Endothelial cell of umbilical vein (primary cell): Measurements from ENCODE around the gene C3. TPM values are rescaled to one million over a fixed set of nuclear protein-coding genes. Genes with fewer than 3 reads are reported as not detected.

Experiments
- BruUV-seq: library from RNA; stranded (reverse); fragments of 400-500 nt; replicated peaks from 2 replicates; lab custom pipeline; 2021; lab: Mats Ljungman, UMichigan
- CTCF ChIA-PET: fragments of 300-600, 350-600 bp; sonication (Branson Sonifier 250); formaldehyde crosslinking; loops from one replicate; lab custom pipeline; 2021; ENCODE audit warnings: antibody characterized with exemption, inconsistent platforms; lab: Charles Lee
- POLR2A ChIA-PET: fragments of 300-600, 350-600 bp; sonication (Branson Sonifier 250); formaldehyde crosslinking; loops from one replicate; lab custom pipeline; 2021; ENCODE audit warnings: antibody characterized with exemption, inconsistent platforms; lab: Charles Lee
- DNase-seq: peaks from one replicate; pipeline ENCODE4 v3.0.0-alpha.2; 2011; ENCODE audit warnings: low read depth, low spot score
- FAIRE-seq: peaks from 2 replicates; lab custom pipeline; 2011; peaks lifted over from hg19 to GRCh38; lab: Jason Lieb, UNC
- H2AFZ ChIP-seq: 2 replicates; pipeline ENCODE4 v1.6.0; 2012; ENCODE audit warnings: low read depth, low read length, control low read depth, inconsistent platforms
- H3K27ac ChIP-seq: 2 replicates; pipeline ENCODE4 v1.5.1; 2011; ENCODE audit warnings: low read depth, mild to moderate bottlenecking, control low read depth, low read length, moderate library complexity; ENCODE audit not compliant: insufficient read depth
- H3K27me3 ChIP-seq, 2 experiments: 2 replicates each; pipeline versions ENCODE4 v1.6.0 to v1.6.1; 2011; ENCODE audit warnings: low read length in 2 of 2, mixed read lengths in 1 of 2; ENCODE audit not compliant: control insufficient read depth in 2 of 2, insufficient read depth in 2 of 2
- H3K36me3 ChIP-seq, 2 experiments: 2 replicates in 1 of 2; 3 replicates in 1 of 2; pipeline ENCODE4 v1.5.1; 2011; ENCODE audit warnings: low read length in 2 of 2, mild to moderate bottlenecking in 1 of 2, moderate library complexity in 1 of 2; ENCODE audit not compliant: control insufficient read depth in 2 of 2, insufficient read depth in 2 of 2; ENCODE audit errors: extremely low read depth in 1 of 2
- H3K4me1 ChIP-seq: 3 replicates; pipeline ENCODE4 v1.5.1; 2011; ENCODE audit warnings: mild to moderate bottlenecking, low read length; ENCODE audit not compliant: control insufficient read depth, insufficient read depth; ENCODE audit errors: extremely low read depth
- H3K4me2 ChIP-seq: 2 replicates; pipeline ENCODE4 v1.6.1; 2011; ENCODE audit warnings: low read length, control low read depth, mixed read lengths; ENCODE audit not compliant: insufficient read depth
- H3K4me3 ChIP-seq, 3 experiments: fragments of 200-600 bp in 1 of 3; sonication (generic), shearing (Covaris generic) in 1 of 3; replicated peaks in 1 of 3; 2 replicates each; pipeline ENCODE4 v1.5.1; 2011 to 2016; ENCODE audit warnings: control low read depth in 3 of 3, low read length in 3 of 3, mild to moderate bottlenecking in 2 of 3, inconsistent platforms in 1 of 3, low read depth in 1 of 3, moderate library complexity in 1 of 3; ENCODE audit not compliant: insufficient read depth in 1 of 3
- H3K79me2 ChIP-seq: 2 replicates; pipeline ENCODE4 v1.6.0; 2012; ENCODE audit warnings: low read length, inconsistent platforms; ENCODE audit not compliant: control insufficient read depth, insufficient read depth
- H3K9ac ChIP-seq: replicated peaks from 2 replicates; pipeline ENCODE3; 2011; ENCODE audit warnings: low read length, control low read depth; ENCODE audit not compliant: insufficient read depth; ENCODE audit errors: extremely low read depth
- H3K9me1 ChIP-seq: replicated peaks from 3 replicates; pipeline ENCODE4 v1.6.0; 2011; ENCODE audit warnings: mild to moderate bottlenecking, low read length; ENCODE audit not compliant: control insufficient read depth, insufficient read depth; ENCODE audit errors: extremely low read depth
- H3K9me3 ChIP-seq: replicated peaks from 2 replicates; pipeline ENCODE4 v1.5.1; 2012; ENCODE audit warnings: low read length, inconsistent platforms; ENCODE audit not compliant: control insufficient read depth, insufficient read depth
- H4K20me1 ChIP-seq: replicated peaks from 2 replicates; pipeline ENCODE3; 2011; ENCODE audit warnings: mild to moderate bottlenecking, low read length; ENCODE audit not compliant: control insufficient read depth, insufficient read depth; ENCODE audit errors: extremely low read depth
- EZH2 ChIP-seq: IDR thresholded peaks from 2 replicates; pipeline ENCODE4 v1.6.1; 2012; ENCODE audit warnings: borderline replicate concordance, low read depth, mild to moderate bottlenecking, moderate library complexity, low read length, inconsistent platforms; ENCODE audit not compliant: severe bottlenecking
- FOS ChIP-seq: IDR thresholded peaks from 2 replicates; pipeline ENCODE4 v1.6.1; 2011; ENCODE audit warnings: mild to moderate bottlenecking, low read length, moderate library complexity, borderline replicate concordance; ENCODE audit not compliant: insufficient read depth
- GATA2 ChIP-seq: IDR thresholded peaks from 2 replicates; pipeline ENCODE4 v1.7.0; 2011; ENCODE audit warnings: low read depth, mild to moderate bottlenecking, moderate library complexity, mixed read lengths, low read length; ENCODE audit not compliant: insufficient read length, insufficient read depth
- POLR2A ChIP-seq: IDR thresholded peaks from 2 replicates; pipeline ENCODE4 v1.6.1; 2012; ENCODE audit warnings: low read depth, mild to moderate bottlenecking, control low read depth, low read length
- POLR2AphosphoS5 ChIP-seq: IDR thresholded peaks from 2 replicates; pipeline ENCODE4 v1.6.1; 2012; ENCODE audit warnings: low read depth, mild to moderate bottlenecking, control low read depth, low read length, moderate library complexity; ENCODE audit not compliant: insufficient read depth
- dilution Hi-C: fragments of 300-500 bp; cut with MboI; formaldehyde crosslinking; loops from one replicate; pipeline ENCODE4 v1.15.0; 2019; ENCODE audit warnings: low sequenced_read_pairs; ENCODE audit not compliant: extremely low pct_ligation_motif_present
- intact Hi-C: fragments of 100-400 bp; cut with micrococcal nuclease; formaldehyde crosslinking; loops from one replicate; pipeline ENCODE4 v1.10.0; 2022
- polyA plus RNA-seq, 4 experiments: library from polyadenylated mRNA; depleted of rRNA in 3 of 4; stranded (reverse) in 3 of 4; unstranded in 1 of 4; fragments of >200 nt; gene quantifications; 2 replicates each; pipeline versions ENCODE4 v1.2.1 to v1.2.3, GENCODE V29; 2011 to 2012; ENCODE audit warnings: missing spikeins in 1 of 4
- total RNA-seq: library from RNA; stranded (reverse); gene quantifications from 2 replicates; pipeline ENCODE4 v1.2.3, GENCODE V29; 2021
- TF ChIP-seq, protein P1 (sequence below): IDR thresholded peaks from 2 replicates; pipeline ENCODE4 v1.6.1; 2011; ENCODE audit not compliant: insufficient read depth, insufficient read length
- TF ChIP-seq, protein P2 (sequence below), 2 donors: IDR thresholded peaks; 1 replicate in 1 of 2; 2 replicates in 1 of 2; pipeline ENCODE4 v1.5.1; 2011; ENCODE audit warnings: low read length in 2 of 2, mild to moderate bottlenecking in 2 of 2, moderate library complexity in 2 of 2, control low read depth in 1 of 2, inconsistent platforms in 1 of 2, low read depth in 1 of 2; ENCODE audit not compliant: insufficient read depth in 1 of 2; ENCODE audit errors: extremely low read depth in 1 of 2

C3 gene
- total and polyA plus RNA-seq, 2 donors (not counting 3 experiments of a cell fraction or from before 2014, with no cell fraction given) = 0.23 TPM; not detected in 1

DNA sequence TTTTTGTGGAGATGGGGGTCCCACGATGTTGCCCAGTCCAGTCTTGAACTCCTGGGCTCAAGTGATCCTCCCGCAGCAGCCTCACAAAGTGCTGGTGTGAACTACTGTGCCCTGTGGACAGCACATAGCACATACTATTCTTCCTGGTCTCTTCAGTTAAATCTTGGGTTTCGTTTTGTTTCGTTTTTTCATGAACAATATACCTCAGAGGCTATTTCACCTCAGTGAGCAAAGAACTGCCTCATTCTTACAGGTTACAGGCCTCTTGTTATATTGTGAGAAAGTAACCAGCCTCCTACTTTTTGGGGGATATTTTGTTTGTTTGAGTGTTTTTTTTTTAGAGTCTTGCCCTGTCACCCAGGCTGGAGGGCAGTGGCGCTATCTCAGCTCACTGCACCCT, 1.3 kb upstream of the C3 start:
- DNase-seq = no peak
- Histone ChIP-seq H3K79me2 (no peaks in the 10 kb centered on the region), H3K4me1 (no peaks in the 10 kb centered on the region), H3K9ac (no peak overlapping the region), H3K4me3 (no peak overlapping the region), H4K20me1 (no peaks in the 10 kb centered on the region), H3K36me3 (no peaks in the 10 kb centered on the region), H2AFZ (no peak overlapping the region), H3K27me3 (no peaks in the 10 kb centered on the region), H3K27ac (no peak overlapping the region), H3K9me3 (no peaks in the 10 kb centered on the region), H3K4me2 (no peak overlapping the region), H3K9me1 (no peaks in the 10 kb centered on the region)
- BruUV-seq = no TSS peak
- intact Hi-C loops = no loop called here
- dilution Hi-C loops = no loop called here
- TF ChIP-seq POLR2A (no peak), GATA2 (no peak), EZH2 (no peak), POLR2AphosphoS5 (no peak), FOS (no peak)
- TF ChIP-seq, protein P1, sequence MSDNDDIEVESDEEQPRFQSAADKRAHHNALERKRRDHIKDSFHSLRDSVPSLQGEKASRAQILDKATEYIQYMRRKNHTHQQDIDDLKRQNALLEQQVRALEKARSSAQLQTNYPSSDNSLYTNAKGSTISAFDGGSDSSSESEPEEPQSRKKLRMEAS = no peak
- TF ChIP-seq, protein P2, sequence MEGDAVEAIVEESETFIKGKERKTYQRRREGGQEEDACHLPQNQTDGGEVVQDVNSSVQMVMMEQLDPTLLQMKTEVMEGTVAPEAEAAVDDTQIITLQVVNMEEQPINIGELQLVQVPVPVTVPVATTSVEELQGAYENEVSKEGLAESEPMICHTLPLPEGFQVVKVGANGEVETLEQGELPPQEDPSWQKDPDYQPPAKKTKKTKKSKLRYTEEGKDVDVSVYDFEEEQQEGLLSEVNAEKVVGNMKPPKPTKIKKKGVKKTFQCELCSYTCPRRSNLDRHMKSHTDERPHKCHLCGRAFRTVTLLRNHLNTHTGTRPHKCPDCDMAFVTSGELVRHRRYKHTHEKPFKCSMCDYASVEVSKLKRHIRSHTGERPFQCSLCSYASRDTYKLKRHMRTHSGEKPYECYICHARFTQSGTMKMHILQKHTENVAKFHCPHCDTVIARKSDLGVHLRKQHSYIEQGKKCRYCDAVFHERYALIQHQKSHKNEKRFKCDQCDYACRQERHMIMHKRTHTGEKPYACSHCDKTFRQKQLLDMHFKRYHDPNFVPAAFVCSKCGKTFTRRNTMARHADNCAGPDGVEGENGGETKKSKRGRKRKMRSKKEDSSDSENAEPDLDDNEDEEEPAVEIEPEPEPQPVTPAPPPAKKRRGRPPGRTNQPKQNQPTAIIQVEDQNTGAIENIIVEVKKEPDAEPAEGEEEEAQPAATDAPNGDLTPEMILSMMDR (IDR thresholded peaks at IDR 0.05; ENCODE audit: extremely low read depth in 1 of 2, insufficient read depth in 1 of 2, low read depth in 1 of 2, low read length in 2 of 2) = no peak
- FAIRE-seq = no peak
- POLR2A ChIA-PET = no interaction called here
- CTCF ChIA-PET = interaction anchor here (1.0 kb wide), 1 partner anchor 142 kb away, joined by 4 read pairs; no protein-coding TSS in a partner anchor
